Heart right ventricle (tissue), 16 donors: ENCODE results near the gene RALGPS1. TPM values are rescaled to one million over a fixed set of nuclear protein-coding genes. Genes with fewer than 3 reads are reported as not detected.
A peak's percentile ranks its signal among the peaks of the same experiment; 100 is the strongest.

Source experiments
- ATAC-seq, 8 donors: fragments of 200-7000 bp; cut with Tn5 transposase; one replicate each; pipeline ENCODE4 v1.9.1; 2020; ENCODE audit warnings: mild to moderate bottlenecking in 8 of 8, moderate library complexity in 8 of 8, moderate number of reproducible peaks in 1 of 8
- DNase-seq, 2 donors: peaks; one replicate each; pipeline ENCODE4 v3.0.0-alpha.2; 2020
- H3K27ac ChIP-seq, 10 donors: fragments of 200-600 bp; sonication (generic) in 2 of 10; one replicate each; pipeline versions ENCODE4 v1.5.0 to v1.8.0; 2020 to 2022; ENCODE audit warnings: mild to moderate bottlenecking in 3 of 10
- H3K27me3 ChIP-seq, 7 donors: fragments of 200-600 bp; one replicate each; pipeline ENCODE4 v1.8.0; 2021 to 2022; ENCODE audit warnings: mild to moderate bottlenecking in 2 of 7
- H3K36me3 ChIP-seq, 9 donors: fragments of 200-600 bp; sonication (generic) in 1 of 9; one replicate each; pipeline versions ENCODE4 v1.5.0 to v1.8.0; 2020 to 2022; ENCODE audit warnings: mild to moderate bottlenecking in 2 of 9
- H3K4me1 ChIP-seq, 9 donors: fragments of 200-600 bp; sonication (generic) in 1 of 9; one replicate each; pipeline versions ENCODE4 v1.5.0 to v1.8.0; 2020 to 2022; ENCODE audit warnings: mild to moderate bottlenecking in 4 of 9
- H3K4me3 ChIP-seq, 10 donors: fragments of 200-600 bp; sonication (generic) in 2 of 10; one replicate each; pipeline versions ENCODE4 v1.5.0 to v1.8.0; 2020 to 2022; ENCODE audit warnings: mild to moderate bottlenecking in 7 of 10, moderate library complexity in 2 of 10
- H3K9me3 ChIP-seq, 11 donors: fragments of 200-600 bp in 10 of 11; sonication (generic) in 2 of 11; one replicate each; pipeline versions ENCODE4 v1.5.0 to v1.8.0; 2013 to 2022; ENCODE audit warnings: mild to moderate bottlenecking in 2 of 11, control low read depth in 1 of 11, moderate library complexity in 1 of 11
- CTCF ChIP-seq, 9 donors: fragments of 200-600 bp; sonication (generic) in 2 of 9; IDR thresholded peaks; one replicate each; pipeline versions ENCODE4 v1.5.0 to v1.8.0; 2021 to 2022; ENCODE audit warnings: antibody characterized with exemption in 9 of 9, mild to moderate bottlenecking in 5 of 9, moderate library complexity in 1 of 9
- WGBS, 2 donors: extraction: QIAGEN DNeasy Blood & Tissue Kit; methylation state at CpG; one replicate each; pipeline ENCODE4 v1.1.7; 2013; ENCODE audit warnings: inconsistent platforms in 1 of 2; 5-methylcytosine and 5-hydroxymethylcytosine counted together
- intact Hi-C, 10 donors: fragments of 100-400 bp; cut with DNase I; formaldehyde crosslinking; loops; one replicate each; pipeline versions ENCODE4 v1.11.1 to v1.14.2; 2022
- polyA plus RNA-seq, 2 donors: library from polyadenylated mRNA; stranded (reverse); fragments of 200-250 nt; gene quantifications; one replicate each; pipeline ENCODE4 v1.2.3, GENCODE V29; 2013
- total RNA-seq, 10 donors: library from RNA; stranded (reverse); fragmentation: NEBNext Ultra II Directional in 3 of 10; extraction: Animal tissue kit (Norgen Biotek cat#: 25700) in 3 of 10; gene quantifications; one replicate each; pipeline versions ENCODE4 v1.2.1 to v1.2.4, GENCODE V29; 2021 to 2023
- donor health status: Arrhythmogenic right ventricular cardiomyopathy.
- donor health status: ischemic (EF 13 %, LVEDD 7.1; RV severe dilation, severe dysfunction).
- donor health status: healthy with polysubstance abuse.
- donor health status: DM: no; HTN: yes; CAD: no.
- donor health status: DM: no; HTN: no; CAD: no.
- donor health status: ischemic (EF 25% LVEDD 6.9; RV normal size, moderate dysfunction).
- donor health status: ischemic (EF 25% LVEDD 5.7; RV mildly dilated, moderate dysfunction).
- donor health status: healthy.
- donor health status: DM: yes; HTN: yes; CAD: no.
- donor health status: Ischemic cardiomyopathy.
- donor health status: ischemic (EF 35%, LVEDD 5.7; RV mildly dilated, moderate dysfunction).
- donor health status: nonischemic (EF 11% LVEDD 7.7; RV severe dilation, severe dysfunction).
- donor health status: DM: yes; HTN: yes; CAD: no.
- donor health status: PGD.
- donor health status: ischemic (EF 29% LVEDD 5.4; RV normal size, mild dysfunction).
- donor health status: nonischemic (EF 23%, LVEDD 6.1; RV moderate dilation, normal function).

The RALGPS1 gene
- total and polyA plus RNA-seq, 12 donors = 4.2 to 25.0 (median 16.8) TPM

DNA sequence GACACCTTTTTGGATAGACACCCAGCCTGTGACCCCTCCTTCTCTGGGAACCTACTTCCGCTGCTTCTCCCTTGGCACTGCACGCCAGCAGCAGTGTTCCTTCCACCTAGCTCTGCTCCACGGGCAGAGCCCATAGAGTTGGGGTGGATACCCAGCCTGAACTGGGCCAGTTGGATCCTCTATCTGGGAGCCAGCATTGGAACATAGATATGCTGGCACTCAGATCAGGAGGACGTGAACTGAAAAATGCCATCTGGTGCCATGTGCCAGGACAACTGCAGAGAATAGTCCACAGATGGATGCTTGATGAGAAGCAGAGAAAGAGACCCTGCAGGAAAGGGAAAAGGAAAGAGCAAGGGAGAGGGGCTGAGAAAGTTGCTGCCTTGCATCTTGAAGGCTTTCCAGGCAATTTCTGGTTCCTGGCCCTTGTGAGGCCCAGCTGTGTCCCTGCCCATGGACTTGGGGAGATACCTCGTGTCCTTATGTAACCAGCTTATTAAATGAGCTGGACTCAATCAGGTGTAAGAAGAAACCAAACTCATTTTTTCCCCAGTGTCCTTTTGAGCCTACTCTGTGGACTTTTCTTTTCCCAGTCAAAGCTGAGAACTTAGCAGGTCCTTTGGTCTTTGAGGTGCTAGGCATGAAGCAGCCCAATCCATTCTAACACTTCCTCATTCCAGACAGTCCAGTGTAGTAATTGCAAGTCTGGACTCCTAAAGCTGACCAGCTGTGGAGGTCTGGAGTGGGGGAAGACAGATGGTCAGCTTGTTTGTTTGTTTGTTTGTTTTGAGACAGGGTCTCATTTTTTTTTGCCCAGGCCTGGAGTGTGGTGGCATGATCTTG is 168.8 kb downstream of the RALGPS1 start:
- no peaks in the 10 kb centered on the region for H3K9me3 ChIP-seq
- DNase-seq (no peak), ATAC-seq (peak in 7 of 8 donors; percentile 2 to 81 (median 43))
- H3K4me3 ChIP-seq = no peak overlapping the region
- WGBS, 2 donors = 56 to 64% methylated on average over 5 of the region's 5 CpGs
- peaks cover 0 to 39% (median 16%) of the 10 kb centered on the region in 9 donors for H3K4me1 ChIP-seq
- peaks cover 0 to 20% (median 0%) of the 10 kb centered on the region in 9 donors for H3K36me3 ChIP-seq
- peak overlapping the region in 4 of 10 donors; percentile 5 to 43 (median 21) for H3K27ac ChIP-seq
- intact Hi-C loops = no loop called here
- H3K27me3 ChIP-seq = no peaks in the 10 kb centered on the region
- no peak for TF ChIP-seq CTCF (IDR thresholded peaks at IDR 0.05)

- DNase-seq (no peak), ATAC-seq (no peak)
- Histone ChIP-seq H3K27me3 (no peaks in the 10 kb centered on the region), H3K36me3 (peaks cover 0 to 30% (median 8%) of the 10 kb centered on the region in 9 donors), H3K9me3 (no peaks in the 10 kb centered on the region), H3K4me1 (peaks cover 0 to 32% (median 15%) of the 10 kb centered on the region in 9 donors), H3K4me3 (no peak overlapping the region), H3K27ac (peak overlapping the region in 1 of 10 donors; percentile 43)
- intact Hi-C loops = no loop called here
- 94 to 96% methylated on average over 12 of the region's 12 CpGs for WGBS, 2 donors
- no peak for TF ChIP-seq CTCF (IDR thresholded peaks at IDR 0.05)
Measured at GRCh38 chr9:127084076-127085039, 169.8 kb downstream of the RALGPS1 start.

DNA sequence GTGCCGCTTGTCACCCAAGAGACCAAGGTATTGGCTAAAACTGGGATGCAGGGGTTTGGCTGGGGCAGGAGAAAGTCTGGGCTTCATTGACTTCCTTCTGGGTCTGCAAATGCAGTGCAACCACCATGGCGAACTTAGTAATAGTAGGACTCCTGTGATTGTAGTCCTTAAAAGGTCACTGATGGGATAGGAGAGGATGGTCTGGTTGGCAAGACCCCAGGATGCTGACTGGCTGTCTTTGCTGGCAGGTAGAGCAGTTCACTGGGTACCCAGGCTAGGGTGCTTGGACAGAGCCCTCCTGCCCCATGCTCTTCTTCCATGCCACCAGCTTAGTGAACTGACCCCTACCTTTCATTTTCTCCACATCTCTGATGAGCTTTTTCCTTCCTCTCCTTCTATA is 170.6 kb downstream of the RALGPS1 start:
- intact Hi-C loops = no loop called here
- peaks cover 0 to 40% (median 15%) of the 10 kb centered on the region in 9 donors for H3K4me1 ChIP-seq
- ATAC-seq = no peak
- TF ChIP-seq CTCF (IDR thresholded peaks at IDR 0.05) = no peak
- H3K27me3 ChIP-seq = no peaks in the 10 kb centered on the region
- no peak overlapping the region for H3K4me3 ChIP-seq
- WGBS, 2 donors = 95 to 98% methylated on average over 2 of the region's 2 CpGs
- no peak for DNase-seq
- no peaks in the 10 kb centered on the region for H3K9me3 ChIP-seq
- H3K27ac ChIP-seq = no peak overlapping the region
- H3K36me3 ChIP-seq = peaks cover 0 to 36% (median 8%) of the 10 kb centered on the region in 9 donors

DNA sequence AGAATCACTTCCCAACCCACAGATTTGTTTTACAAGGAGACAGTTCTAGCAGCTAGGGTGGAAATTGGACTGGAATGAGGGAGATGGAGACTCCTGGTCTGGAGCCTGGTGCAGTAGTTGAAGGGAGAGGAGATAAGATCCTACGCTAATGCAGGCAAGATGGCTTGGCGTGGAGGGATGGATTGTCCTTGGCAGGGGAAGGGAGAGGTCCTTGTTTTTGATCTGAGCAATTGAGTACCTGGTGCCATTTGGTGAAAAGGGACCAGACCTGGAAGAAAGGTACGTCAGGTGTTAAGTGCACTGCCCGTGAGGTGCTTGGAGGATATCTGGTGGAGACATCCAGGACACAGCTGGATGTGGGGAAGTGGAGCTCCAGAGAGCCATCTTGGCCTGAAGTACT is 172.2 kb downstream of the RALGPS1 start:
- 96 to 99% methylated on average over 4 of the region's 4 CpGs for WGBS, 2 donors
- DNase-seq = no peak
- Histone ChIP-seq H3K9me3 (no peaks in the 10 kb centered on the region), H3K4me1 (peaks cover 0 to 49% (median 29%) of the 10 kb centered on the region in 9 donors), H3K27ac (no peak overlapping the region), H3K36me3 (peaks cover 0 to 52% (median 15%) of the 10 kb centered on the region in 9 donors), H3K4me3 (no peak overlapping the region), H3K27me3 (no peaks in the 10 kb centered on the region)
- intact Hi-C loops = no loop called here
- no peak for TF ChIP-seq CTCF (IDR thresholded peaks at IDR 0.05)
- no peak for ATAC-seq
